Astrocyte (in vitro differentiated cells and primary cell): ENCODE measurements around the gene NTN1. TPM values are rescaled to one million over a fixed set of nuclear protein-coding genes. Genes with fewer than 3 reads are reported as not detected.

Experiments used
- DNase-seq: peaks from one replicate; pipeline ENCODE4 v3.0.0-alpha.2; 2010; ENCODE audit warnings: low read depth
- FAIRE-seq: peaks from 2 replicates; lab custom pipeline; 2011; peaks lifted over from hg19 to GRCh38; lab: Jason Lieb, UNC
- H2AFZ ChIP-seq: 2 replicates; pipeline ENCODE4 v1.6.0; 2012; ENCODE audit warnings: low read depth, low read length, inconsistent platforms
- H3K27ac ChIP-seq: 2 replicates; pipeline ENCODE4 v1.5.1; 2011; ENCODE audit warnings: low read depth, low read length, inconsistent platforms
- H3K27me3 ChIP-seq: 2 replicates; pipeline ENCODE4 v1.6.0; 2011; ENCODE audit warnings: low read length, inconsistent platforms; ENCODE audit not compliant: insufficient read depth
- H3K36me3 ChIP-seq: 2 replicates; pipeline ENCODE4 v1.5.1; 2011; ENCODE audit warnings: low read length, inconsistent platforms; ENCODE audit not compliant: insufficient read depth
- H3K4me1 ChIP-seq: 2 replicates; pipeline ENCODE4 v1.5.1; 2011; ENCODE audit warnings: low read length, inconsistent platforms; ENCODE audit not compliant: insufficient read depth
- H3K4me2 ChIP-seq: 2 replicates; pipeline ENCODE4 v1.6.0; 2012; ENCODE audit warnings: low read length, inconsistent platforms
- H3K4me3 ChIP-seq: 2 replicates; pipeline ENCODE4 v1.5.1; 2011; ENCODE audit warnings: low read depth, mild to moderate bottlenecking, low read length, inconsistent platforms; ENCODE audit not compliant: insufficient read depth
- H3K79me2 ChIP-seq: 2 replicates; pipeline ENCODE4 v1.6.0; 2012; ENCODE audit warnings: mild to moderate bottlenecking, low read length, inconsistent platforms; ENCODE audit not compliant: insufficient read depth
- H3K9ac ChIP-seq: 2 replicates; pipeline ENCODE4 v1.6.0; 2012; ENCODE audit warnings: mild to moderate bottlenecking, low read length, inconsistent platforms
- H3K9me3 ChIP-seq: 2 replicates; pipeline ENCODE4 v1.5.1; 2012; ENCODE audit warnings: low read depth, mild to moderate bottlenecking, low read length, inconsistent platforms; ENCODE audit not compliant: insufficient read depth
- H4K20me1 ChIP-seq: 2 replicates; pipeline ENCODE4 v1.6.0; 2012; ENCODE audit warnings: low read length, inconsistent platforms; ENCODE audit not compliant: insufficient read depth
- H3K27ac Mint-ChIP-seq: one replicate; pipeline ENCODE4 v1.8.0; 2021; ENCODE audit warnings: mild to moderate bottlenecking, mixed read lengths; ENCODE audit not compliant: unreplicated experiment
- H3K27me3 Mint-ChIP-seq: one replicate; pipeline ENCODE4 v1.8.0; 2021; ENCODE audit warnings: low read depth, mixed read lengths; ENCODE audit not compliant: unreplicated experiment
- H3K36me3 Mint-ChIP-seq: one replicate; pipeline ENCODE4 v1.8.0; 2021; ENCODE audit warnings: low read depth, mixed read lengths; ENCODE audit not compliant: unreplicated experiment
- H3K4me1 Mint-ChIP-seq: one replicate; pipeline ENCODE4 v1.8.0; 2021; ENCODE audit warnings: low read depth, mixed read lengths; ENCODE audit not compliant: unreplicated experiment
- H3K4me3 Mint-ChIP-seq: one replicate; pipeline ENCODE4 v1.8.0; 2021; ENCODE audit warnings: mild to moderate bottlenecking, moderate library complexity, mixed read lengths; ENCODE audit not compliant: unreplicated experiment
- H3K9me3 Mint-ChIP-seq: one replicate; pipeline ENCODE4 v1.8.0; 2021; ENCODE audit warnings: mild to moderate bottlenecking, mixed read lengths; ENCODE audit not compliant: unreplicated experiment
- EZH2 ChIP-seq: IDR thresholded peaks from 2 replicates; pipeline ENCODE4 v1.6.1; 2012; ENCODE audit warnings: mild to moderate bottlenecking, low read length, inconsistent platforms; ENCODE audit not compliant: insufficient read depth
- total RNA-seq: library from RNA; stranded (reverse); gene quantifications from 2 replicates; pipeline ENCODE4 v1.2.1, GENCODE V29; 2021
- TF ChIP-seq, protein P1 (sequence below): IDR thresholded peaks from 2 replicates; pipeline ENCODE4 v1.5.1; 2011; ENCODE audit warnings: low read depth, mild to moderate bottlenecking, inconsistent platforms, low read length, moderate library complexity; ENCODE audit not compliant: insufficient read depth

The NTN1 gene
- total RNA-seq, 1 donor from 2014 or later: 9.8 TPM

DNA sequence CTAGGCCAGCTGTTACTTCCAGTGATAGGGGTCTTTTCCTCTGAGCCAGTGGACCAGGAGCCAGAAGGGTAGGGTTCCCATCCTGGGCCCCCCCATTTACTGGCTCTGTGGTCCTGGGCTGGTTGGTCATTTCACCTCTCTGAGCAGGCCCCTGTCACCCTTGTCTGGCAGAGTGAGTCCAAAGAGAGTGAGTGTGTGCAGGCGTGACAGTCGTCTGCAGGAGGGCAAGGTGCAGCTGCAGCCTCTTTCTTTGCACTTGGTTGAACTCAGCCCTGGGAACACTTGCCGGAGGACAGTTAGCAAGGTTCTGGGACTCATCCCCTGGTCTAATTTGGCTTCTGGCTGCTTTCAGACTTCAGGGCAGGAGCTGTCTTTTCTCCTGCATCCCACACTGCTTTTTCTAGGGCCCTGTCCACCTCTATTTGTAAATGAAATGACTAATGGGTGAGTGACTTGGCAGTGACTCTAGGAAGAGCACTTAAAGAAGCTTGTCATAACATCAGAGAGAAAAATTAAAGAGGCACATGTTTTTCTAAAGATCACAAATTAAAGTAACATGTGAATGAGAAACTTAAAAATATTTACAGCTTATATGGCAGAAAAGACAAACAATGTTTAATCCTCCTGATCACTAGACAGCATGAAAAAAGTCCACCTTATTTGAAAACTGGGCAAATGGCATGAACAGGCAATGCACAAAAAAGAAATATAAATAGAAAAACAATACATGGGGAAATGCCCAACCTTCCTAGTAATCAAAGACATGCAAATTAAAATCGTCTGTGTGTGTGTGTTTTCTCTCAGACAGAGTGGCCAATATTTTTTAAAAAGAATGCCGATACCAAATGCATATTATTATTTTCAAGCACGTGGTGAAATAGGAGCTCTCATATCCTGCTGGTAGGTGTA is 137.5 kb downstream of the NTN1 start:
- H3K4me3 Mint-ChIP-seq: no peak overlapping the region
- no peaks in the 10 kb centered on the region for H3K27me3 ChIP-seq
- no peaks in the 10 kb centered on the region for H3K36me3 ChIP-seq
- TF ChIP-seq, protein P1, sequence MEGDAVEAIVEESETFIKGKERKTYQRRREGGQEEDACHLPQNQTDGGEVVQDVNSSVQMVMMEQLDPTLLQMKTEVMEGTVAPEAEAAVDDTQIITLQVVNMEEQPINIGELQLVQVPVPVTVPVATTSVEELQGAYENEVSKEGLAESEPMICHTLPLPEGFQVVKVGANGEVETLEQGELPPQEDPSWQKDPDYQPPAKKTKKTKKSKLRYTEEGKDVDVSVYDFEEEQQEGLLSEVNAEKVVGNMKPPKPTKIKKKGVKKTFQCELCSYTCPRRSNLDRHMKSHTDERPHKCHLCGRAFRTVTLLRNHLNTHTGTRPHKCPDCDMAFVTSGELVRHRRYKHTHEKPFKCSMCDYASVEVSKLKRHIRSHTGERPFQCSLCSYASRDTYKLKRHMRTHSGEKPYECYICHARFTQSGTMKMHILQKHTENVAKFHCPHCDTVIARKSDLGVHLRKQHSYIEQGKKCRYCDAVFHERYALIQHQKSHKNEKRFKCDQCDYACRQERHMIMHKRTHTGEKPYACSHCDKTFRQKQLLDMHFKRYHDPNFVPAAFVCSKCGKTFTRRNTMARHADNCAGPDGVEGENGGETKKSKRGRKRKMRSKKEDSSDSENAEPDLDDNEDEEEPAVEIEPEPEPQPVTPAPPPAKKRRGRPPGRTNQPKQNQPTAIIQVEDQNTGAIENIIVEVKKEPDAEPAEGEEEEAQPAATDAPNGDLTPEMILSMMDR: no peak
- TF ChIP-seq EZH2: no peak
- no peaks in the 10 kb centered on the region for H3K36me3 Mint-ChIP-seq
- H3K9me3 ChIP-seq: no peaks in the 10 kb centered on the region
- H3K4me2 ChIP-seq: no peak overlapping the region
- DNase-seq: no peak
- H3K4me1 Mint-ChIP-seq: peaks cover 7% of the 10 kb centered on the region
- no peaks in the 10 kb centered on the region for H4K20me1 ChIP-seq
- FAIRE-seq: no peak
- H3K4me1 ChIP-seq: no peaks in the 10 kb centered on the region
- peaks cover 14% of the 10 kb centered on the region for H3K27me3 Mint-ChIP-seq
- H2AFZ ChIP-seq: no peak overlapping the region
- H3K9ac ChIP-seq: no peak overlapping the region
- no peak overlapping the region for H3K4me3 ChIP-seq
- H3K79me2 ChIP-seq: no peaks in the 10 kb centered on the region
- H3K9me3 Mint-ChIP-seq: peaks cover 5% of the 10 kb centered on the region
- H3K27ac Mint-ChIP-seq: no peak overlapping the region
- no peak overlapping the region for H3K27ac ChIP-seq

DNA sequence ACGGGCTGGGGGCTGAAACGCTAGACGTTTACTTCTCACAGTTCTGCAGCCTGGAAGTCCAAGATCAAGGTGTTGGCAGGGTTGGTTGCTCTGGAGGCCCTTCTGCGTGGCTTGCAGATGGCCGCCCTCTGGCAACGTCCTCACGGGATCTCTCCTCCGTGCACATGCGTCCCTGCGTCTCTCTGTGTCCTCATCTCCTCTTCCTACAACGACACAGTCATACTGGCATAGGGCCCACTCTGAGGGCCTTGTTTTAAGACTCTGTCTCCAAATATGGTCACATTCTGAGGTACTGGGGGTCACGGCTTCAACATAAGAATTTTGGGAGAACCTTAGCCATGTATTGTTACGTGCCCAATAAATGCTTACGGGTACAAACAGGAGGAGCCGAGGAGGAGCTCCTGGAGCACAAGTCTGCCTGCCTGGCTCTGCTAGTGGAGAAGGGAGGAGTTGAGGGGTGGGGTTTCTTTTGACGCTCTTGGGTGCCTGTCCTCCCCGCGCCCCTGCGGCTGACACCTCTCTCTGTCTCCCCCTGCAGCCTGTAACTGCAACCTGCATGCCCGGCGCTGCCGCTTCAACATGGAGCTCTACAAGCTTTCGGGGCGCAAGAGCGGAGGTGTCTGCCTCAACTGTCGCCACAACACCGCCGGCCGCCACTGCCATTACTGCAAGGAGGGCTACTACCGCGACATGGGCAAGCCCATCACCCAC is 141.1 kb downstream of the NTN1 start:
- peaks cover 3% of the 10 kb centered on the region for H3K9me3 Mint-ChIP-seq
- no peaks in the 10 kb centered on the region for H3K36me3 ChIP-seq
- H3K4me3 Mint-ChIP-seq: no peak overlapping the region
- no peak overlapping the region for H3K27ac ChIP-seq
- no peak overlapping the region for H3K4me3 ChIP-seq
- H3K36me3 Mint-ChIP-seq: no peaks in the 10 kb centered on the region
- no peaks in the 10 kb centered on the region for H4K20me1 ChIP-seq
- no peaks in the 10 kb centered on the region for H3K79me2 ChIP-seq
- H3K27ac Mint-ChIP-seq: no peak overlapping the region
- H3K4me1 ChIP-seq: no peaks in the 10 kb centered on the region
- FAIRE-seq: no peak
- DNase-seq: no peak
- no peak for TF ChIP-seq EZH2
- TF ChIP-seq, protein P1: no peak
- no peaks in the 10 kb centered on the region for H3K27me3 ChIP-seq
- no peaks in the 10 kb centered on the region for H3K9me3 ChIP-seq
- no peak overlapping the region for H2AFZ ChIP-seq
- H3K4me2 ChIP-seq: no peak overlapping the region
- peaks cover 4% of the 10 kb centered on the region for H3K27me3 Mint-ChIP-seq
- peaks cover 7% of the 10 kb centered on the region for H3K4me1 Mint-ChIP-seq
- no peak overlapping the region for H3K9ac ChIP-seq
